Ishikawa (cell line): ENCODE measurements around the gene TMEM242.

ENCODE experiments used
- CEBPB ChIP-seq: IDR thresholded peaks from 2 replicates; pipeline ENCODE4 v1.6.1; 2012
- CREB1 ChIP-seq: IDR thresholded peaks from 2 replicates; pipeline ENCODE4 v1.6.1; 2012; ENCODE audit warnings: low read depth
- EGR1 ChIP-seq: IDR thresholded peaks from 2 replicates; pipeline ENCODE4 v1.6.1; 2012
- EP300 ChIP-seq: IDR thresholded peaks from 2 replicates; pipeline ENCODE4 v1.6.1; 2012; ENCODE audit warnings: borderline replicate concordance
- FOXM1 ChIP-seq: IDR thresholded peaks from 2 replicates; pipeline ENCODE4 v1.6.1; 2012; ENCODE audit warnings: low read depth, borderline replicate concordance
- MAX ChIP-seq: IDR thresholded peaks from 2 replicates; pipeline ENCODE4 v1.6.1; 2012
- NFIC ChIP-seq: IDR thresholded peaks from 2 replicates; pipeline ENCODE4 v1.6.1; 2012
- RAD21 ChIP-seq: IDR thresholded peaks from 2 replicates; pipeline ENCODE4 v1.6.1; 2012; ENCODE audit warnings: low read depth
- REST ChIP-seq: IDR thresholded peaks from 2 replicates; pipeline ENCODE4 v1.6.1; 2012; ENCODE audit warnings: low read depth, mild to moderate bottlenecking
- TAF1 ChIP-seq: IDR thresholded peaks from 2 replicates; pipeline ENCODE4 v1.6.1; 2012; ENCODE audit warnings: low read depth, mild to moderate bottlenecking
- TCF12 ChIP-seq: IDR thresholded peaks from 2 replicates; pipeline ENCODE4 v1.6.1; 2012; ENCODE audit warnings: low read depth
- TEAD4 ChIP-seq: IDR thresholded peaks from 2 replicates; pipeline ENCODE4 v1.6.1; 2012
- USF1 ChIP-seq: IDR thresholded peaks from 2 replicates; pipeline ENCODE4 v1.6.1; 2012
- YY1 ChIP-seq: IDR thresholded peaks from 2 replicates; pipeline ENCODE4 v1.6.1; 2012; ENCODE audit warnings: low read depth
- ZBTB7A ChIP-seq: IDR thresholded peaks from 2 replicates; pipeline ENCODE4 v1.6.1; 2012; ENCODE audit warnings: low read depth

The TMEM242 gene

GRCh38 chr6:157335829-157336228, 12.5 kb upstream of the TMEM242 start:
- no peak for TF ChIP-seq CEBPB
- no peak for TF ChIP-seq EP300
- TF ChIP-seq EGR1: no peak
- no peak for TF ChIP-seq TCF12
- TF ChIP-seq RAD21: no peak
- TF ChIP-seq ZBTB7A: no peak
- no peak for TF ChIP-seq TAF1

GRCh38 chr6:157333956-157334355, 10.6 kb upstream of the TMEM242 start:
- TF ChIP-seq CREB1: no peak
- no peak for TF ChIP-seq FOXM1
- no peak for TF ChIP-seq NFIC
- TF ChIP-seq EGR1: no peak
- no peak for TF ChIP-seq RAD21
- no peak for TF ChIP-seq TAF1
- no peak for TF ChIP-seq YY1
- no peak for TF ChIP-seq ZBTB7A
- no peak for TF ChIP-seq CEBPB
- TF ChIP-seq TCF12: no peak
- no peak for TF ChIP-seq USF1
- no peak for TF ChIP-seq TEAD4
- TF ChIP-seq MAX: no peak
- no peak for TF ChIP-seq EP300
- TF ChIP-seq REST: no peak

- TF ChIP-seq CEBPB: no peak
- TF ChIP-seq TEAD4: no peak
- TF ChIP-seq MAX: no peak
- TF ChIP-seq FOXM1: no peak
- TF ChIP-seq TCF12: no peak
- no peak for TF ChIP-seq YY1
- TF ChIP-seq CREB1: no peak
- no peak for TF ChIP-seq EP300
- TF ChIP-seq RAD21: no peak
These were observed 10.2 kb upstream of the TMEM242 start for GRCh38 chr6:157333537-157333936.

GRCh38 chr6:157332813-157333212, 9.5 kb upstream of the TMEM242 start:
- no peak for TF ChIP-seq TAF1

- TF ChIP-seq USF1 (no peak), CREB1 (no peak), RAD21 (no peak), TAF1 (no peak)
These were observed 7.5 kb upstream of the TMEM242 start for GRCh38 chr6:157330831-157331230.

GRCh38 chr6:157329829-157330228, 6.5 kb upstream of the TMEM242 start:
- TF ChIP-seq FOXM1: no peak
- no peak for TF ChIP-seq EP300
- no peak for TF ChIP-seq USF1
- no peak for TF ChIP-seq CREB1
- TF ChIP-seq REST: no peak
- no peak for TF ChIP-seq CEBPB
- no peak for TF ChIP-seq MAX
- TF ChIP-seq TEAD4: no peak
- TF ChIP-seq ZBTB7A: no peak
- no peak for TF ChIP-seq TAF1
- TF ChIP-seq NFIC: no peak
